Activated T-cell treated with anti-CD3 and anti-CD28 coated beads for 48 hours (primary cell): Measurements from ENCODE around the gene SLC13A1.
"Not testable (repeated sequence)": the region's sequence is repeated elsewhere in the genome, so short reads cannot be mapped to it uniquely, and the experiment has no call there.

Experiments
- DNase-seq: peaks from one replicate; pipeline ENCODE4 v3.0.0-alpha.2; 2020; ENCODE audit warnings: low read depth

The SLC13A1 gene, protein sequence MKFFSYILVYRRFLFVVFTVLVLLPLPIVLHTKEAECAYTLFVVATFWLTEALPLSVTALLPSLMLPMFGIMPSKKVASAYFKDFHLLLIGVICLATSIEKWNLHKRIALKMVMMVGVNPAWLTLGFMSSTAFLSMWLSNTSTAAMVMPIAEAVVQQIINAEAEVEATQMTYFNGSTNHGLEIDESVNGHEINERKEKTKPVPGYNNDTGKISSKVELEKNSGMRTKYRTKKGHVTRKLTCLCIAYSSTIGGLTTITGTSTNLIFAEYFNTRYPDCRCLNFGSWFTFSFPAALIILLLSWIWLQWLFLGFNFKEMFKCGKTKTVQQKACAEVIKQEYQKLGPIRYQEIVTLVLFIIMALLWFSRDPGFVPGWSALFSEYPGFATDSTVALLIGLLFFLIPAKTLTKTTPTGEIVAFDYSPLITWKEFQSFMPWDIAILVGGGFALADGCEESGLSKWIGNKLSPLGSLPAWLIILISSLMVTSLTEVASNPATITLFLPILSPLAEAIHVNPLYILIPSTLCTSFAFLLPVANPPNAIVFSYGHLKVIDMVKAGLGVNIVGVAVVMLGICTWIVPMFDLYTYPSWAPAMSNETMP

GRCh38 chr7:123199883-123200282 lies at the start of gene SLC13A1:
TSS of gene SLC13A1 (minus strand) at chr7:123199969. CDS start at chr7:123199946, 23 bp downstream.
- DNase-seq, result no peak

DNA sequence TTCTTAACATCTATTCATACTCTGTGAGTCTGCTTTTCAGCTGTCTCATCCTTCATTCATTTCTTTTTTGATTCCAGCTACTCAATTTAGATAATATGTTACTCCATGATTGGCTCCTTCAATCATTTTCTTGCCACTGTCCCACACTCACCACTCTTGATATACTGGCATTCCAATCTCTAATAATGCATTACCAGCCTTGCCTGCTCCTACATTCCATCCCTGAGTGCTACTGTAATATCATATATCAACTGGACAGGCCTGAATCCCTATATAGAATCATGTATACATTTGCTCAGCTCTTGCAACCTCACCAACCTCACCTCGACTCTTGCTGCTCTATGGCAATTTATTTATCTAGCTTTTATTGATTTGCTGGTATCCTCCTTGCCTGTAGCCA lies 45.0 kb upstream of the SLC13A1 start:
- DNase-seq, result no peak

DNA sequence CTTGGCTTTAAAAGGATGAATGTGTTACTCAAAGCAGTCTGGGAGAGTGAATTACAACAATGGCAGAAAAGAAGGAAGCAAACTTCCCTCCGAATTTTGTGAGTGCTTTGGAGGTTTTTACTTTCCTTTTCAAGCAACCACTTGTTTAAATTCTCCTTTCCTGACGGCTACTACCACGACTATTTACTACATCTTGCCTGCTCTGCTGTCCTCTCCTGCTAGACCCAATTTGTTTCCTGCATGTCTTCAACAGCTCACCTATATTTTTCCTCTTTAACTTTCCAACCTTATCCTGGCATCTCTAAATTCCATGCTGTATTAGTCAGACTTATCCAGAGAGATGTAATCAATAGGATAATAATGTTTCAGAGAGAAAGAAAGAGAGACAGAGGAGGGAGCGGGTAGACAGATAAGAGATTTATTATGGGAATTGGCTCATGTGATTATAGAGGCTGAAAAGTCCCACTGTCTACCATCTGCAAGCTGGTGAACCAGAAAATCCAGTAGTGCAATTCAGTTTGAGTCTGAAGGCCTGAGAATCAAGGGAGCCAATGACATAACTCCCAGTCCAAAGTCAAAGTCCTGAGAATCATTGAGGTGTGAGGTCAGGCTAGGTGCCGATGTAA lies 42.8 kb upstream of the SLC13A1 start:
- DNase-seq, result no peak

DNA sequence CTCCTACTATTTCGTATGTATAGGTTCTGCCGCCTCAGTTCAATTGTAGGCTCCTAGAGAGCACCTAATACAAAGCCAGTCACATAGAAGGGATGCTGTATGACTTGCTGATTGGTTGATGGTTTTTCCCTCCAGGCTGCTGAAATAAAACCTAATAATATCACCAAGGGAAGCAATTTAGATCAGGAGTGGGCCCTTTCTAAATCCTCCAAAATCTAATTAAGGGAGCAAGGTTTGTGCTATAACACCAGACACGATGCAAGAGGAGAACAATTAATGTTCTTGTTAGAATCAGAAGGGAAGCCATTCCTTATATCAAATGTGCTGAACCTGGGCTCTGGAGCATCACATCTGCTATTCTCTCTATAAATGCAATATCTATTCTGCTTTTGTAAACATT lies 42.0 kb upstream of the SLC13A1 start:
- no peak for DNase-seq

GRCh38 chr7:123231021-123232000 lies 31.5 kb upstream of the SLC13A1 start:
- DNase-seq, result no peak

DNA sequence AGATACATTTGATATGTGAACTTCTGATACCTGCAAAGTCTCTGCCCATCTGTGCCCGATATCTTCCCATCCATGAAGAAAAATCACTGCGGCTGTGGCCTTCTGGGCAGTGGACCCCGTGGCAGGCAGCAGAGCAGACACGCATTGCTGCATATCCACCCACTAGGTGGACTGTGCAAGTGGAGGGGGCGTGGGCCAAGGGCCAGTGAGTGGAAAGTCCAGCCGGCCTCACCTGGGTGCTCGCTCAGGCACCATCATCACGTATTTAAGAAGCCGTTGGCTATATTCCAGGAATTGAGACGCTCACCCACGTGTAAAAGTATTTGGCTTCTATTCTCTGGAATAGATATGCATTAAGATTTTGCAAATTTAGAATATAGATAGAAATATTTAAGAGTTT lies 30.8 kb upstream of the SLC13A1 start:
- no peak for DNase-seq

DNA sequence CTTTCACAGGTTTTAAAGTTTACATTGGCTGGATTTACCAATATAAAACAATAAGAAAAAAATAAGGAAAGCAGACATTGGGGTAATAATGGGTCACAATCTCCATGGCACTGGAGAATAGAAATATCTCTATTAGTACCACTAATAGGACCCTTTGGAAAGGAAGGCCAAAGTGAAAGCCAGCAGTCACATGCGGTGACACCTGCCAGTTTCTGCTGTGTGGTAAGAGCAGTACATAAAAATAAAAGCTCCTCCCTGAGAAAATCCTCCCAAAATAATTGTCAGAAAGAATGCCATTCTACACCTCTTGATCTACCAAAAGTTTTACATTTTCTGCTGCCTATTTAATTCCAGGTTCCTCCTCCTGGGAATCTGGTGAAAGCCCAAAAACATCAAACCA lies 30.4 kb upstream of the SLC13A1 start:
- DNase-seq, result no peak

GRCh38 chr7:123229426-123229825 lies 29.7 kb upstream of the SLC13A1 start:
- DNase-seq, result no peak

DNA sequence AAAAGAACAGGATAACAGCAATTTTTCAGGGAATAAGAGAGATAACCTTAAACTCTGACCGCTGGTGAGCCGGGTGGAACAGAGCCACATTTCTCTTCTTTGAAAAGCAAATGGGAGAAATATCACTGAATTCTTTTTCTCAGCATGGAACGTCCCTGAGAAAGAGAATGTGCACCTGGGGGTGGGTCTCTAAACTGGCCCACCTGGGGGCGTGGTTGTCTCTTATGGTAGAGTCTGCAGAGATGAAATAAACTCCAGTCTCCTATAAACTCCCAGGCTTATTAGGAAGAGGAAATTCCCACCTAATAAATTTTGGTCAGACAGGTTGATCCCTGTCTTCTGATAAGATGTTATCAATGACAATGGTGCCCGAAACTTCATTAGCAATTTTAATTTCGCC lies 27.9 kb upstream of the SLC13A1 start:
- DNase-seq, result not testable (repeated sequence)

DNA sequence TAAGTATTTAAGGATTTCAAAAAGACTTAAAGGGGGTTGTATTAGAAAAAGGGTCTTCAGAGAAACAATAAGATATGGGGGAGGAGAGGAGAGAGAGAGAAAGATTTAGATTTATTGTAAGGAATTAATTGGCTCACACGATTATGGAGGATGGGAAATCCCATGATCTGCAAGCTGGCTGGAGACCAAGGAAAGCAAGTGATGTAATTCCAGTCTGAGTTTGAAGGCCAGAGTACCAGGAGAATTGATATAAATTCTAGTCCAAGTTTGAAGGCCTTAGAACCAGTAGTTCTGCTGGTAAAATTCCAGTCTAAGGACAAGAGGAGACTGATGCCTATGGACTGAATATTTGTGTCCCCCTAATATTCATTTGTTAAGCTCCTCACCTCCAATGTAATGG lies 20.6 kb upstream of the SLC13A1 start:
- no peak for DNase-seq

- no peak for DNase-seq
Observed at GRCh38 chr7:123218866-123219265, 19.1 kb upstream of the SLC13A1 start.

DNA sequence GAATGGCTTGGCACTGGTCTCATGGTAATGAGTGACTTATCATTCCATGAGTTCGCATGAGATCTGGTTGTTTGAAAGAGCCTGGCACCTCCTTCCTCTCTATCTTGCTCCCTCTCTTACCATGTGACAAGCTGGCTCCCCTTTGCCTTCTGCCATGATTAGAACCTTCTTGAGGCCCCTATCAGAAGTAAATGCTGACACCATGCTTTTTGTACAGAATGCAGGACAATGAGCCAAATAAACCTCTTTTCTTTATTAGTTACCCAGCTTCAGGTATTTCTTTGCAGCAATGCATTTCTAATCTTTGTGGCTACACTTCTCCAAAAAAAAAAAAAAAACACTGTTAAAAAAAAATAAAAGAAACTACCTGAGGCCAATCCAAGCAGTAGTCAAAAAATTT lies 17.1 kb upstream of the SLC13A1 start:
- DNase-seq, result no peak

DNA sequence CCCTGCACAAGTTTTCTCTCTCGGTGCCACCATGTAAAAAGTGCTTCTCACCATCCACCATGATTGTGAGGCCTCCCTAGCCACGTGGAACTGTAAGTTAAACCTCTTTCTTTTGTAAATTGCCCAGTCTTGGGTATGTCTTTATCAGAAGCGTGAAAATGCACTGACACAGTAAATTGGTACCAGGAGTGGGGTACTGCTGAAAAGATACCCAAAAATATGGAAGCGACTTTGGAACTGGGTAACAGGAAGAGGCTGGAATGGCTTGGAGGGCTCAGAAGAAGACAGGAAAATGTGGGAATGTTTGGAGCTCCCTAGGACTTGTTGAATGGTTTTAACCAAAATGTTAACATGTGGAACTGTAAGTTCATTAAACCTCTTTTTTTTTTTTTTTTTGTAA lies 15.6 kb upstream of the SLC13A1 start:
- no peak for DNase-seq

DNA sequence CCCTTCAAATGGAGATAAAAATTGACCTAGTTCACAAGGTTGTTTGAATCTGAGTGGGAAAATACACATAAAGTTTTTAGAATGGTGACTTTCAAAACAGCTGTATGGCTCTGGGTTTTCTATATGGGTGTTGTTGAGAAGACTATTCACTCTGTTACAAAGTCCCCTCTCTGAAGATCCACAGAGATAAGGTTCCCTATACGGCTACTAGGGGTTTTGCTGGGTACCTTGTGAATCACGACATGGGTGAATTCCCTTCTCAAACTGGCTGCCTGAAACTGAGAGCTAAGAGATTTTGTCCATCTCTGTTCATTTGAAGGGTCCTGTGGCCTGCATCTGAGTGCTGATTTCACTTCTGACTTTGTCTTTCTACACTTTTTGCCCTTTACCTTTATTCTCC lies 11.8 kb upstream of the SLC13A1 start:
- DNase-seq, result no peak

DNA sequence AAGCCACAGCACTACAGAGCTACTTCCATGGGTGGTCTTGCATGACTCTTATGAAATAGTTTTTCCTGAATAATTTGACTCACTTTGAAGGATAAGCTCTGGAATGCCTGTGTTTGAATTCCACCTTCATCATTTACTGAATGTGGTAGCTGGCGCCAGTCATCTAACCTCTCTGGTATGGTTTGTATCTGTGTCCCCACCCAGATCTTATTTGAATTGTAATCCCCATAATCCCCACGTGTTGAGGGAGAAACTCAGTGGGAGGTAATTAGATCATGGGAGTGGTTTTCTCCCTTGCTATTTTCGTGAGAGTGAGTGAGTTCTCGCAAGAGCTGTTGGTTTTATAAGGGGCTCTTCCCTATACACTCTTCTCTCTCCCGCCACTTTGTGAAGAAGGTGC lies 11.2 kb upstream of the SLC13A1 start:
- no peak for DNase-seq

GRCh38 chr7:123209786-123210185 lies 10.0 kb upstream of the SLC13A1 start:
- DNase-seq, result no peak

DNA sequence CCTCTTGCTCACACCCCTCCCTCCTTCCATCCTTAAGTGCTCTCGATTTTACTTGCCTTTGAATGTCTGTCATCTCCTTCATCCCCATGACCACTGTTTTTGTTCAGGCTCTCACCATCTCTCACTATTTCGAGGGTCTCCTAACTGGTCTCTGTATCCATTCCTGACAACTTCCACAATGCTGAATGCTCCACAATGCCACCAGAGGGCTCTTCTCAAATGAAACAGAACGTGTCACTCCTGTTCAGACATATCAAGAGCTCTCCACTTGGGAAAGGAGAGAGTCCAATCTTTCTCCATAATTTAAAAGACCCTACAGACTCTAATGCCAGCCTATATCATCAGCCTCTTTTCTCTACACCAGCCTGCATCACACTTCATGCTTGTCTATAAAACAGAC lies 9.0 kb upstream of the SLC13A1 start:
- DNase-seq, result no peak

- no peak for DNase-seq
Observed at GRCh38 chr7:123204206-123204835, 4.6 kb upstream of the SLC13A1 start.

GRCh38 chr7:123201901-123202300 lies 2.1 kb upstream of the SLC13A1 start:
- no peak for DNase-seq

- no peak for DNase-seq
Observed at GRCh38 chr7:123198668-123199652, 809 bp downstream of the SLC13A1 start.
